Activated CD8-positive, alpha-beta memory T cell treated with anti-CD3 and anti-CD28 coated beads for 36 hours (primary cell): Measurements from ENCODE around the gene SYK. TPM values are rescaled to one million over a fixed set of nuclear protein-coding genes. Genes with fewer than 3 reads are reported as not detected.
"Not testable (repeated sequence)": the region's sequence is repeated elsewhere in the genome, so short reads cannot be mapped to it uniquely, and the experiment has no call there.

Experiments used
- CTCF ChIA-PET: fragments of 350-600 bp; sonication (Branson Sonifier 250); formaldehyde crosslinking; loops from one replicate; lab custom pipeline; 2021; ENCODE audit warnings: antibody characterized with exemption; lab: Charles Lee
- POLR2A ChIA-PET: fragments of 350-600 bp; sonication (Branson Sonifier 250); formaldehyde crosslinking; loops from one replicate; lab custom pipeline; 2021; ENCODE audit warnings: antibody characterized with exemption; lab: Charles Lee
- total RNA-seq, 2 experiments: library from RNA; stranded (reverse); gene quantifications; one replicate each; pipeline ENCODE4 v1.2.3, GENCODE V29; 2021

The SYK gene
- total RNA-seq, 2 experiments from 2014 or later = 0.08 TPM; not detected in 1

GRCh38 chr9:90868555-90868954 is 66.9 kb downstream of the SYK start:
- ChIA-PET POLR2A (no interaction called here), CTCF (no interaction called here)

GRCh38 chr9:90869361-90869760 is 67.7 kb downstream of the SYK start:
- CTCF ChIA-PET = no interaction called here
- POLR2A ChIA-PET = no interaction called here

GRCh38 chr9:90870621-90871326 is 69.2 kb downstream of the SYK start:
- ChIA-PET CTCF (interaction anchor here (0.7 to 0.9 kb wide), 2 partner anchors 11 to 19 kb away, joined by 3 read pairs; no protein-coding TSS in a partner anchor), POLR2A (no interaction called here)

GRCh38 chr9:90871327-90871935 is 69.8 kb downstream of the SYK start:
- CTCF ChIA-PET = no interaction called here
- POLR2A ChIA-PET = no interaction called here

- CTCF ChIA-PET = no interaction called here
- POLR2A ChIA-PET = no interaction called here
Observed at GRCh38 chr9:90872835-90873294, 71.2 kb downstream of the SYK start.

GRCh38 chr9:90873422-90873821 is 71.8 kb downstream of the SYK start:
- POLR2A ChIA-PET = no interaction called here
- CTCF ChIA-PET = no interaction called here

- ChIA-PET CTCF (no interaction called here), POLR2A (no interaction called here)
Observed at GRCh38 chr9:90874194-90874593, 72.6 kb downstream of the SYK start.

GRCh38 chr9:90878562-90878961 is 76.9 kb downstream of the SYK start:
- CTCF ChIA-PET = interaction anchor here (0.6 kb wide), 1 partner anchor 1291 kb away, joined by 7 read pairs; no protein-coding TSS in a partner anchor
- POLR2A ChIA-PET = no interaction called here

GRCh38 chr9:90880066-90880465 is 78.4 kb downstream of the SYK start:
- CTCF ChIA-PET = no interaction called here
- POLR2A ChIA-PET = interaction anchor here (0.5 kb wide), 1 partner anchor 549 kb away, joined by 8 read pairs; no protein-coding TSS in a partner anchor

- ChIA-PET POLR2A (interaction anchor here (0.5 kb wide), 1 partner anchor 549 kb away, joined by 8 read pairs; no protein-coding TSS in a partner anchor), CTCF (no interaction called here)
Observed at GRCh38 chr9:90880669-90881068, 79.0 kb downstream of the SYK start.

- ChIA-PET POLR2A (no interaction called here), CTCF (no interaction called here)
Observed at GRCh38 chr9:90881648-90882047, 80.0 kb downstream of the SYK start.

GRCh38 chr9:90882991-90883600 is 81.5 kb downstream of the SYK start:
- ChIA-PET POLR2A (no interaction called here), CTCF (no interaction called here)

- ChIA-PET POLR2A (no interaction called here), CTCF (no interaction called here)
Observed at GRCh38 chr9:90883661-90884060, 82.0 kb downstream of the SYK start.

GRCh38 chr9:90884178-90884577 is 82.6 kb downstream of the SYK start:
- ChIA-PET POLR2A (no interaction called here), CTCF (no interaction called here)

GRCh38 chr9:90886868-90887267 is 85.2 kb downstream of the SYK start:
- POLR2A ChIA-PET, CTCF ChIA-PET: not testable (repeated sequence)

- CTCF ChIA-PET = interaction anchor here (0.6 kb wide), 2 partner anchors 574 to 625 kb away, joined by 3 read pairs; no protein-coding TSS in a partner anchor
Observed at GRCh38 chr9:90888941-90889340, 87.3 kb downstream of the SYK start.

GRCh38 chr9:90890146-90890810 is 88.7 kb downstream of the SYK start:
- POLR2A ChIA-PET = no interaction called here
- CTCF ChIA-PET = interaction anchor here (0.7 kb wide), 1 partner anchor 976 kb away, joined by 3 read pairs; no protein-coding TSS in a partner anchor

More at GRCh38 chr9:90888941-90889340, 87.3 kb downstream of the SYK start:
- POLR2A ChIA-PET = no interaction called here

- ChIA-PET CTCF (no interaction called here), POLR2A (no interaction called here)
Observed at GRCh38 chr9:90891308-90892040, 89.9 kb downstream of the SYK start.

- CTCF ChIA-PET = no interaction called here
Observed at GRCh38 chr9:90892918-90893317, 91.3 kb downstream of the SYK start.

More at GRCh38 chr9:90892918-90893317, 91.3 kb downstream of the SYK start:
- POLR2A ChIA-PET = no interaction called here
